Gastroesophageal sphincter (tissue), 3 donors: Measurements from ENCODE around the gene SYNGR1.

Experiments
- CTCF ChIP-seq, 4 experiments: fragments of 200-600 bp in 2 of 4; fragments of 450-650 bp in 2 of 4; sonication (generic) in 1 of 4; IDR thresholded peaks; one replicate each; pipeline ENCODE4 v1.5.1; 2017 to 2019; ENCODE audit warnings: antibody characterized with exemption in 4 of 4, mild to moderate bottlenecking in 2 of 4, moderate library complexity in 2 of 4
- EP300 ChIP-seq: sonication (generic); formaldehyde crosslinking; IDR thresholded peaks from one replicate; pipeline ENCODE4 v1.6.1; 2017; ENCODE audit warnings: antibody characterized with exemption, mild to moderate bottlenecking
- POLR2A ChIP-seq, 2 donors: fragments of 450-650 bp; IDR thresholded peaks; one replicate each; pipeline ENCODE4 v1.6.1; 2017; ENCODE audit warnings: antibody characterized with exemption in 2 of 2, mild to moderate bottlenecking in 2 of 2, moderate library complexity in 1 of 2
- POLR2AphosphoS5 ChIP-seq: sonication (generic); formaldehyde crosslinking; IDR thresholded peaks from one replicate; pipeline ENCODE4 v1.6.1; 2017; ENCODE audit warnings: antibody characterized with exemption

GRCh38 chr22:39332441-39333064 lies 17.2 kb upstream of the SYNGR1 start:
- TF ChIP-seq CTCF (IDR thresholded peaks at IDR 0.05) (no peak), POLR2A (IDR thresholded peaks at IDR 0.05) (no peak), EP300 (no peak), POLR2AphosphoS5 (no peak)
